ENCODE results near the gene SYCP2L.

GRCh38 chr6:10861086-10861485, 25.8 kb upstream of the SYCP2L start:
- no peak for TF ChIP-seq CTCF (IDR thresholded peaks at IDR 0.05; ENCODE audit: low read depth, low read length, poor library complexity, severe bottlenecking)
- TF ChIP-seq EZH2phosphoT487 (IDR thresholded peaks at IDR 0.05; ENCODE audit: borderline replicate concordance, low read length) = no peak
